Stimulated activated naive CD8-positive, alpha-beta T cell treated with anti-CD3 and anti-CD28 coated beads, Interleukin-15, Interleukin-2, amounts not matched to agents 100 U/mL and 50 U/mL, for 24 hours (primary cell): ENCODE measurements around the gene SLC7A7.
A peak's percentile ranks its signal among the peaks of the same experiment; 100 is the strongest.
"Not testable (repeated sequence)": the region's sequence is repeated elsewhere in the genome, so short reads cannot be mapped to it uniquely, and the experiment has no call there.

Experiments
- ATAC-seq: fragments of 150-1000 bp; cut with Tn5 transposase; one replicate; pipeline ENCODE4 v1.10.0; 2021
- DNase-seq: peaks from one replicate; pipeline ENCODE4 v3.0.0; 2021

Gene SLC7A7

DNA sequence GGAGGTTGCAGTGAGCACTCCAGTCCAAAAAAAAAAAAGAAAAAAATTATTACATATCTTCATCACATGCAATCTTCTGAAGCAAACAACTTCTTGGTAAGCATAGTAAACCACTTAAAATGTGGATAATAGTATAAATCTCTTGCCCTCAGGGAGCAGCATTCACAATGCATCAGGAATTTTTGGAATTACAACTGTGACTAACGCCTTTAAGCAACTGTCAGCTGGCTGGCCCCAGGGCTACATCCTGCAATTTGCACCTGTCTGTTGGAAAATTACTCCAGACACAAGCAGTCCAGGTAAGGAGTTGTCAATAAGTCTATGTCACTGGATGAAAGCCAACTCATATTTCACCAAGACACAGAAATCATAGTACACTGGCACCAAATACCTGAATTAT, 5.5 kb upstream of the SLC7A7 start:
- ATAC-seq, result no peak
- no peak for DNase-seq

DNA sequence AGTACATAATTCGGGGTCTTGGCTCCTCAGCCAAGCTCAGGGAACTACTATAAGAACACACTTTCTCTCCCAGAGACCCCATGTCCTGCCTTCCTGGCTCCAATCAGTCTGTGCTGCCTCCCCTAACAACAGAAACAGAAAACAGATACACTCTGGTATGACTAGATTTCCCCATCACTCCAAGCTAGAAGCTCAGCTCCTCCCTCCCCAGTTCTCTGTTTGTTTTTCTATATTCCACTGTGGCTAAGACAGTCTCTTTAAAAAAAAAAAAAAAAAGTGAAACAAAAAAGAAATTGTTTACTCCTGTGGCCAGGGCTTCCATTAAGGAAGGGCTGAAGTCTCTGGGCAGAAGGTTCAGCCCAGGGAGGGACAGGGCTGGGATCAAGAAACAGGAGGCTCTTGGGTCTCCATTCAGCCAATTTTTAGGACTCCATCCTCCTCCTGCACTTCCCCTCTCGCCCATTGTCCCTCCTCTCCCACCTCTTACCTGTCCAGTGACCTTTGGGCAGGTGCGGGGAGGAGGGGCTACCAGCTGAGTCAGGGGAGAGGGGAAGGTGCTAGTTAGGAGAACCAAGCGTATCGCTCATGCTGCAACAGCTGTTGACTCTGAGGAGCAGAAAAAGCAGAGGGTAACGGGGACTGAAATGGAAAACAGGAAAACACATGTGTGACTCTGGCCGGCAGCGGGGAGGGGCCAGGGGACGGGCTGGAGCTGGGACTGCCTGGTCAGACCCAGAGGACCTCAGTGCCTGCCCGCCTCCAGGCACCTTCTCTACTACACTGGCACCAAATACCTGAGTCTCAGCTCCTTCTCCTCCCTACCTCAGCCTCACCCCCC, 4.1 kb upstream of the SLC7A7 start:
- DNase-seq (no peak), ATAC-seq (peak; percentile 33)

GRCh38 chr14:22814373-22814772, 862 bp downstream of the SLC7A7 start:
- ATAC-seq, result no peak
- no peak for DNase-seq

DNA sequence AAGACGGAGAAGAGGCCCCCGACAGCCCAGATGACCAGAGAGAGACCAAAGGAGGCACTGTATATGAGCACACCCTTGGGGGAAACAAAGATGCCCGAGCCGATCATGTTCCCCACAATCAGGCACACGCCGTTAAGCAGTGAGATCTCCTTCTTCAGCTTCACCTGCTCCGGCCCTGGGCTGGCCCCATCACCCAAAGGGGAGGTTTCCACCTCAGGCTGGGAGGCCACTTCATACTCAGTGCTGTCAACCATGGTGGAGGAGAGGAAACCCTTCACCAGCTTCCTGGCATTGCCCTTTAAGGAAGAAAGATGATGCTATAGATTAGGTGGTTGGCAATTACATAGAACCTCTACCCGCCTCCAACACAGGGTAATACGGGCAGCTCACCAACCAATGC, 2.1 kb downstream of the SLC7A7 start:
- ATAC-seq (peak; percentile 30), DNase-seq (no peak)

GRCh38 chr14:22812744-22813143, 2.5 kb downstream of the SLC7A7 start:
- ATAC-seq, result no peak
- DNase-seq, result no peak

GRCh38 chr14:22811722-22812121, 3.5 kb downstream of the SLC7A7 start:
- ATAC-seq (no peak), DNase-seq (no peak)

DNA sequence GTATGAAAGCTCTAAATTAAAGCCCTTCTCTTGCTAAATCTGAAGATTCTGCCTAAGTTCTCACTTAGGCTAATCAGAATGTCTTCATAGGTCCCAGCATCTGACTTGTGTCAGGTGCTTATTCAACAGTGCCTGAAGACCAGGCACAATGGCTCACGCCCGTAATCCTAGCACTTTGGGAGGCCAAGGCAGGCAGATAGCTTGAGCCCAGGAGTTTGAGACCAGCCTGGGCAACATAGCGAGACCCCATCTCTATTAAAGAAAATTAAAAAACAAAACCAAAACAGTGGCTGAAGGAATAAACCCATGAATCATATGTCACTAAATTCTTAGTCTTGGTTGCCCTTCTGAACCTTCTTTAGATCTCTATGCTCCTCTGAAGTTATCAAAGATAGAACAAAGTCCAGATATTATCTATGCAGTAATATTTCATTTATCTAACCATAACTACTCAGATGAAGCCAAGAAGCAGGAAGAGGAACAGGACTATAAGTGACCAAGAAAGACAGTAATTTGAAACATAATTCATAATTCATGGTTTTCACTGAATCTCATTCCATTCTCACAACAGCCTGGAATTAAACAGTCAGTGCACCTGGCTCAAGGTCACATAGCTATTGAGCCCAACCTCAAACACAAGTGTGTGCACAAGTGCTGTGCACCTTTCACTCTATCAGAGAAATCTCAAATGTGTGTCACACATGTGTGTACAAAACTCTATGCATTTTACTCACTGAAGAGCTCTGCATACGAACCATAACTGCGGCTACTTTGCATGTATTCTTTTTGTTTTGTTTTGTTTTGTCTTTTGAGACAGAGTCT, 6.6 kb downstream of the SLC7A7 start:
- DNase-seq (no peak), ATAC-seq (no peak)

GRCh38 chr14:22807432-22808087, 7.7 kb downstream of the SLC7A7 start:
- DNase-seq, result no peak
- ATAC-seq, result no peak

DNA sequence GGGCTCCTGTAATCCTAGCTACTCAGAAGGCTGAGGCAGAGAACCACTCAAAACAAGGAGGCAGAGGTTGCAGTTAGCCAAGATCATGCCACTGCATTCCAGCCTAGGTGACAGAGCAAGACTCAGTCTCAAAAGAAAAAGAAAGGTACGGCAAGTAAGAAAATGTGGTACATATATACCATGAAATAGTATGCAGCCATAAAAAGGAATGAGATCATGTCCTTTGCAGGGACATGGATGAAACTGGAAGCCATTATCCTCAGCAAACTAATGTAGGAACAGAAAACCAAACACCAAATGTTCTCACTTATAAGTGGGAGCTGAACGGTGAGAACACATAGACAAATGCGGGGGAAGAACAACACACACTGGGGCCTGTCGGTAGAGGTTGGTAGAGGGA, 10.0 kb downstream of the SLC7A7 start:
- DNase-seq, ATAC-seq: not testable (repeated sequence)

DNA sequence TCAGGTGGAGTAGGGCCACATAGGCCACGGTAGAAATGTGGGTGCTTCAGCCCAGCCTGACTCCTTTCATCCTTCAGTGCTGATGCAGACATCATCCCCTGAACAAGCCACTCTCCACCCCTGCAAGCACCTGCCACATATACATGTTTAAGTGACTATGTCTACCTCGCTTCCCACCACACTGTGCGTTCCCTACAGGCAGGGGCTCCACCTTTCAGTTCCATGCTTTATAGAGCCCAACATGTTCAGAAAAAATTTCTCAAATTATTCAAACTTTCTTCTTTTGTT, 11.6 kb downstream of the SLC7A7 start:
- DNase-seq, result no peak
- ATAC-seq, result no peak

DNA sequence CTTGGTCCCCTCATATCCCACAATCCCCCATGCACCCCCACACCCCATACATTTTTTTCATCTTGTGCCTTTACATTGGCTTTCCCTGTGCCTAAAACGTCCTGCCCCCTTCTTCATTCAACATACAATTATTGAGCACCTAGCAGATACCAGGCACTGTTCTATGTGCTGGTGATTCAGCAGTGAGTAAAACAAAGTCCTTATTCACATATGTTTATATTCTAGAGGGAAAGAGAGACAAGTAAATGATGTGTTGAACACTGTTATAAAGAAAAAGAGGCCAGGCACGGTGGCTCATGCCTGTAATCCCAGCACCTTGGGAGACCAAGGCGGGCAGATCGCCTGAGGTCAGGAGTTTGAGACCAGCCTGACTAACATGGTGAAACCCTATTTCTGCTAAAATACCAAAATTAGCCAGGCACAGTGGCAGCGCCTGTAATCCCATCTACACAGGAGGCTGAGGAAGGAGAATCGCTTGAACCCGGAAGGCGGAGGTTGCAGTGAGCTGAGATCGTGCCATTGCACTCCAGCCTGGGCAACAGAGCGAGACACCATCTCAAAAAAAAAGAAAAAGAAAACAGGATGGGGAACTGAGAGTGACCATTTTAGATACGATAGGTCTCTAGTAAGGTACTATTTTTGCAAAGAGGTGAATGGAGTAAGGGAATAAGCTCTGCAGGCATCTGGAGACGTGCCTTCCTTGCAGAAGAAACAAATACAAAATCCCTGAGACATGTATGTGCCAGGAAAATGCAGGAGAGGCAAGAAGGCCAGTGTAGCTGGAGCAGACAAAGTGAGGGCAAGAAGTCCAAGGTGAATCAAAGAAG, 12.2 kb downstream of the SLC7A7 start:
- ATAC-seq (no peak), DNase-seq (no peak)

DNA sequence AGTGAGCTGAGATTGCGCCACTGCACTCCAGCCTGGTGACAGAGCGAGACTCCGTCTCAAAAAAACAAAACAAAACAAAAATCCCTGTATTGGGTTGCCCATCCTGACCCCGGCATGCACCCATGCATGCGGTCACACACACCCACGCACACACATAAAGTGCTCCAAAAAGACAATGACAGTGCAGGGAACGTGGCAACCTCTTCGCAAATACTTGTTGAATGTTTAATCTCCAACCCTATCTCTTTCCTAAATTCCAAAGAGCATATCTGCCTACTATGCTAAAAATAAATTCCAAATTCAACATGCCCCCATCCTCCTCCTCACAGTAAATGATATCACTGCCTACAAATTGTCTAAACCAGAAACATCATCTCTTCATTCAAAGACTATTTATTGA, 13.5 kb downstream of the SLC7A7 start:
- DNase-seq (no peak), ATAC-seq (no peak)

DNA sequence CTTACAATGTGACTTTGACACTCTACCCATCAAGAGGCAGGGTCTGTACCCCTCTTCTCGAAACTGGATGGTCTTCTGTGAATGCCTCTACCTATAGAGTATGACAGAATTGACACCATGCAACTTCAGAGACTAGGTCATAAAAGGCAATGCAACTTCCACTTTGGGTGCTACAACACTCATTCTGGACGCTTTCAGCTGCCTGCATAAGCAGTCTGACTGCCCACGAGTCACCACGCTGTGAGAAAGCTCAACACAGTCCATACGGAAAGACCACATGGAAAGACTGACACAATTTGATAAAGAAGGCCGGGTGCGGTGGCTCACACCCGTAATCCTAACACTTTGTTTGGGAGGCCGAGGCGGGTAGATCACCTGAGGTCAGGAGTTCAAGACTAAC, 14.9 kb downstream of the SLC7A7 start:
- DNase-seq, result no peak
- ATAC-seq, result no peak

- DNase-seq, result no peak
Observed at GRCh38 chr14:22798528-22798927, 16.7 kb downstream of the SLC7A7 start.

GRCh38 chr14:22797017-22797917, 18.0 kb downstream of the SLC7A7 start:
- DNase-seq (no peak), ATAC-seq (no peak)

More at GRCh38 chr14:22798528-22798927, 16.7 kb downstream of the SLC7A7 start:
- ATAC-seq, result no peak

- no peak for DNase-seq
- no peak for ATAC-seq
Observed at GRCh38 chr14:22796087-22796707, 19.0 kb downstream of the SLC7A7 start.

- DNase-seq (no peak), ATAC-seq (no peak)
Observed at GRCh38 chr14:22794551-22794951, 20.7 kb downstream of the SLC7A7 start.

DNA sequence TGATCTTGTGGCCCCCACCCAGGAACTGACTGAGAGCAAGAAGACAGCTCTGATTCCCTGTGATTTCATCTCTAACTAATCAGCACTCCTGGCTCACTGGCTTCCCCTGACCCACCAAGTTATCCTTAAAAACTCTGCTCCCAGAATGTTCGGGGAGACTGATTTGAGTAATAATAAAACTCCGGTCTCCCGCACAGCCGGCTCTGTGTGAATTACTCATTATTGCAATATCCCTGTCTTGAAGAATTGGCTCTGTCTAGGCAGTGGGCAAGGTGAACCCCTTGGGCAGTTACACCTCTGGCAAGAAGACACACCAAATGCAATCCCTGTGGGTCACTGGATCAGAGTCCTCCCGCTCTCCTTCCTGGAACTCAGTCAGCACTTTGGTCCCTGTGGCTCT, 21.3 kb downstream of the SLC7A7 start:
- ATAC-seq, result no peak
- DNase-seq, result no peak

DNA sequence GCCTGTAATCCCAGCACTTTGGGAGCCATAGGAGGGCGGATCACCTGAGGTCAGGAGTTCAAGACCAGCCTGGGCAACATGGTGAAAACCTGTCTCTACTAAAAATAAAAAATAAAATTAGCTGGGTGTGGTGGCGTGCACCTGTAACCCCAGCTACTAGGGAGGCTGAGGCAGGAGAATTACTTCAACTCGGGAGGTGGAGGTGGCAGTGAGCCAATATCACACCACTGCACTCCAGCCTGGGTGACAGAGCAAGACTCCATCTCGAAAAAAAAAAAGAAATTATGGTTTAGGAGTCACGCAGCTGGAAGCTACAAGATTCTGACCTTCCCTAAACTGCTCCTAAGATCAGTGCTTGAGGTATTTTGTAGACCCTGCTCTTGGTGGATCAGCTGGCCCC, 21.7 kb downstream of the SLC7A7 start:
- ATAC-seq, DNase-seq: not testable (repeated sequence)

DNA sequence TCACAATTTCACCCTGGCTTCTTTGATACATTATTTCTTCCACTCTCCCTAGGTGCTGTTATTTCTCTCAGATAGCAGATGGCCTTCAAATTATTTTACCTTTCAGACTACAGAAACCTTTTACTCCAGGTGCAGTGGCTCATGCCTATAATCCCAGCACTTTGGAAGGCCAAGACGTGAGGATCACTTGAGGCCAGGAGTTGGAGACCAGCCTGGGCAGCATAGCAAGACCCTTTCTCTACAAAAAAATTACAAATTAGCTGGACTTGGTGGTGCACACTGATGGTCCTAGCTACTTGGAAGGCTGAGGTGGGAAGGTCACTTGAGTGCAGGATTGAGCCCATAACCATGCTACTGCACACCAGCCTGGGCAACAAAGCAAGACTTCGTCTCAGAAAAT, 23.1 kb downstream of the SLC7A7 start:
- ATAC-seq, result no peak
- DNase-seq, result no peak

DNA sequence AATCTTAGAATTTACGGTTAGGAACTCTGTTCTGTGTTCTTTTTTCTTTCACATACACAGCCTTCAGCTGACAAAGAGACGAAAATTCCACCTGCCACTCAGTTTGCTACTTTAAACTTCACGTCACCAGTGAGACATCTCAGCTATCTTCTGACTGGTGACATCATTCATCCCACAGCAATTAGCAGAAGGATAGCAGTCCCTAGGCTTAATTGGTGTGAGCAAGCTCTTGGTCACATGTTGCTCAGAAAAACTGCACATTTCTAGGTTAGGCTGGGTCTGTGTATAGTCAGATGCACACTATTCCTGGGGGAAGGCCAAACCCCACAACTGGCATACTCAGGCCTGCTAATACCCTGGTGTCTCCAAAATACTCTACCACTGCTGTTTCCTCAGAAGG, 23.9 kb downstream of the SLC7A7 start:
- DNase-seq (no peak), ATAC-seq (no peak)
